ENCODE measurements around the gene USF1.

The USF1 gene

GRCh38 chr1:161047436-161048420, 2.0 kb upstream of the USF1 start:
- no peak for TF ChIP-seq CTCF (IDR thresholded peaks at IDR 0.05; ENCODE audit: low read depth, low read length)
- H3K4me3 ChIP-seq (replicated peaks in 1 of 2; ENCODE audit: low read depth in 2 of 2, low read length in 2 of 2) = no peak overlapping the region
- no peak for DNase-seq (ENCODE audit: low read depth in 2 of 2)

- DNase-seq (ENCODE audit: low read depth in 2 of 2) = no peak
- no peak for TF ChIP-seq CTCF (IDR thresholded peaks at IDR 0.05; ENCODE audit: low read depth, low read length)
- peak overlapping the region; percentile 67 to 83 for H3K4me3 ChIP-seq (replicated peaks in 1 of 2; ENCODE audit: low read depth in 2 of 2, low read length in 2 of 2)
Measured at GRCh38 chr1:161046605-161047228, 940 bp upstream of the USF1 start.

GRCh38 chr1:161044908-161045735, 655 bp downstream of the USF1 start:
- peak; percentile 64 to 74 for DNase-seq (ENCODE audit: low read depth in 2 of 2)
- no peak for TF ChIP-seq CTCF (IDR thresholded peaks at IDR 0.05; ENCODE audit: low read depth, low read length)
- peak overlapping the region; percentile 67 to 83 for H3K4me3 ChIP-seq (replicated peaks in 1 of 2; ENCODE audit: low read depth in 2 of 2, low read length in 2 of 2)

- no peak for TF ChIP-seq CTCF (IDR thresholded peaks at IDR 0.05; ENCODE audit: low read depth, low read length)
- peak; percentile 34 to 51 for DNase-seq (ENCODE audit: low read depth in 2 of 2)
- H3K4me3 ChIP-seq (replicated peaks in 1 of 2; ENCODE audit: low read depth in 2 of 2, low read length in 2 of 2) = peak overlapping the region; percentile 67 to 83
Measured at GRCh38 chr1:161044535-161044907, 1.3 kb downstream of the USF1 start.

- no peak overlapping the region for H3K4me3 ChIP-seq (replicated peaks in 1 of 2; ENCODE audit: low read depth in 2 of 2, low read length in 2 of 2)
- no peak for TF ChIP-seq CTCF (IDR thresholded peaks at IDR 0.05; ENCODE audit: low read depth, low read length)
- no peak for DNase-seq (ENCODE audit: low read depth in 2 of 2)
Measured at GRCh38 chr1:161039546-161039945, 6.2 kb downstream of the USF1 start.

- peak overlapping the region in 1 of 2 donors; percentile 51 for H3K4me3 ChIP-seq (replicated peaks in 1 of 2; ENCODE audit: low read depth in 2 of 2, low read length in 2 of 2)
- TF ChIP-seq CTCF (IDR thresholded peaks at IDR 0.05; ENCODE audit: low read depth, low read length) = no peak
- DNase-seq (ENCODE audit: low read depth in 2 of 2) = no peak
Measured at GRCh38 chr1:161039154-161039545, 6.6 kb downstream of the USF1 start.

All from cardiac fibroblast (primary cell).